ENCODE results near the gene HLF.

The HLF gene

DNA sequence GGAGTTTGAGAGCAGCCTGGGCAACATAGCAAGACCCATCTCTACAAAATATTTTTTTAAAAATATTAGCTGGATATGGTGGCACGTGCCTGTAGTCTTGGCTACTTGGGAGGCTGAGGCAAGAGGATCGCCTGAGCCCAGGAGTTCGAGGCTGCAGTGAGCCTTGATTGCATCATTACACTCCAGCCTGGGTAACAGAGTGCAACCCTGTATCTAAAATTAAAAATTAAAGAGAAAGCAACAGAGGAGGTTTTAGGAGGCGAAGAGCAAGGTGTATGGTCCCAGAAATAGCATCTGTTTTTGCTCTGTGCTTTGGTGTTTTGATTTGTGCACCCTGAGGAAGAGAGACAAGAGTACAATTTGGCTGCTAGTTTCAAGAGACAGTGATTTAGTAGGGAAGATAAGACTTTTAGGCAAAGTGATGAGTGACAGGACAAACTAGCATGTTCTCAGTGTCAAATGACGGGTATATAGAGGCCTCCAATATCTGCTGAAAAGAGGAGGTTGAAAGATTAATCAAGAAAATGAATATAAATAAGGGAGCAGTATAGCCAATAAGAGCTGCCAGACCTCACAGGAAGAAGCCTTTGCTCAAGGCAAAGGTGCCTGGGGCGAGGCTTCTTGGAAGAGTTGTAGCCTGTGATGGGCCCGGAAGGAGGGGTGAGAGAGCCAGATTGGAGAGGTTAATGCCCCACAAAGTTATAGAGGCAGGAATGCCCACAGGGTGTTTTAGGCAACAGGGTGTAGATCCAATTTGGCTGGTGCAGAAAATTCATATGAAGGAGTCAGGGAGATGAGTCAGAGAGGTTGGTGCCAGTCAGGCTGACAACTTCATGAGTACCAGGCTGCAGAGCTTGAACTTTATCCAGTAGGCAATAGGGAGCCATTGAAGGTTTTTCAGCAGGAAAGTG lies 11.4 kb downstream of the HLF start:
- no peak for DNase-seq

DNA sequence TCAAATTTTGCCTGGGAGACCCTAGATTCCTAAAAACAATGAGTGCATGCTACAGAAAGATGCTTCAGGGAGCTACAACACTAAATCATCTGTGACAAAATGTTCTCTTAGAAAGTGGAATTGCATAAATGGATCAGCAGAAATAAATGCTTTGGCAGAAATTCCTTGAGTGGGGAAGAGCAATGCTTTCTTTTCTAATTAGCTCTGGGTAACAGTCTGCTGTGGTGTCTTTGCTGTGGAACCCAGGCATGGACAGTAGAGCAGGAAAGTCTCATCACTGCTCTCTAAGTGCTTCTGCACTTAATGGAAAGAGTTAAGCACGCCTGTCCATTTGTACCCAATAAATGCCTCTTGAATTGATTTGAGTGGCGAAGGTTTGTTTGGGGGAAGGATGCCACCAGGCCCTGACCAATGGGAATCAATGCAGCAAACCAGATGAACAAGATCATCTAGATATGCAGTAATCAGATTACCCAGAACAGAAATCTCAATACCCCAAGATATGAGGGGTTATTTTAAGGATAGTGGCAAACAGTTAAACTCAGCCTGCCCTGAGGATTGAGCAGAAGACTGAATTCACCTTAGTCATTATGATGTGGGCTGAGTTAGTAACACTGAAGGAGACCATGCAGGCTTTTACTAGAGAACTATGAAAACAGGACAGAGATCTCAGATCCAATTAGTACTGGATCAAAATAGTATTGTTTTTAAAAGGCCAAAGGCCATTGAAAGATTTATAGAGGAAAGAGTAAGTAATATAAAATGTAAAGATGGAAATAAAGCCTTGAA lies 13.6 kb downstream of the HLF start:
- DNase-seq: no peak

DNA sequence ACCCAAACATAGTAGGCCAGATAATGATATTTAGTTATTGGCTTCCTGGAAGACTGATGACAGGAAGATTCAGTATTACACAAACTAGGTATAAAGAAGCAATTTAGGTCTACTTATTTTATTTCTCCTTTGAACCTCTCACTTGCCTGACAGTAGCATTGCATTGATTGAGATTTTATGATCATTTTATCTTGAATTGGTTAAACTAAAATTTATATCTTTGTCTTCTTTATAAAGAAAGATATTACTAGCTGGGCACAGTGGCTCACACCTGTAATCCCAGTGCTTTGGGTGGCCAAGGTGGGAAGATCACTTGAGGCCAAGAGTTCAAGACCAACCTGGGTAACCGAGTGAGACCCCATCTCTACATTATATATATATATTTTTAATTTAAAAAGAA lies 14.4 kb downstream of the HLF start:
- DNase-seq: no peak

DNA sequence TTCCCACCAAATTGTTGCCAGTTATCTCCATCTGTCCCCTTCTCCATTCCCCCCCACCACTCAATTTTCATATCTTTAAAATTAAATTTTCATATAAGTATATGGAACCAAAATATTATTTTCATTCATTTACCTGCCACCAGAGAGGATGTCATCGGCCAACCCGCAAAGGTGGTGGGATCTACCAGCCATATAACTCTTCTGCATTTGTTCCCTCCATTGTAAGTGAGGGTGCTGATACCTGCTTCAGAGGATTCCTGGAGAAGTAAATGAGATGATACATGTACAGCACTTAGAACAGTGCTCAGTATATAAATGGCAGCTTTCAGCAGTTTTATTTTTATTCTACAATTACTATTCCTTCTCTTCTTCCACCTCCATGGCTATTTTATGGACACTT lies 15.0 kb downstream of the HLF start:
- DNase-seq: no peak

DNA sequence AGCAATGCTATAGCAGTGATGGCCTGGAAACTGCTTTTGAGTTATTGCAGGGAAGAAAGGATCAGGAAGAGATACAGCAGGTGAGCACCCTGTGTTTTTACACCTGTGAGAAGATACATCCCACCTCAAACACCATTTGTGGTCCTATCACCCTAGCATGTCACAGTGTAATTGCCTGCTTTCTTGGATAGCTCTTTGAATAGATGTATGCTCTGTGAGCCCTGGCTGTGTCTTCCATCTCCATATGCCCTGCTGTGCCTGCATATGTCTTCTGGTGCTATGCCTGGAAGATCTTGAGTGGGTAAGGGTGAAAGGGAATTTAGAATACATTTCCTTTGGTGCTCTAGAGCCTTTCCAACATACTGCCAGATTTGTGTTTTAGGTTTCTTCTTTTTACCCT lies 15.5 kb downstream of the HLF start:
- no peak for DNase-seq

DNA sequence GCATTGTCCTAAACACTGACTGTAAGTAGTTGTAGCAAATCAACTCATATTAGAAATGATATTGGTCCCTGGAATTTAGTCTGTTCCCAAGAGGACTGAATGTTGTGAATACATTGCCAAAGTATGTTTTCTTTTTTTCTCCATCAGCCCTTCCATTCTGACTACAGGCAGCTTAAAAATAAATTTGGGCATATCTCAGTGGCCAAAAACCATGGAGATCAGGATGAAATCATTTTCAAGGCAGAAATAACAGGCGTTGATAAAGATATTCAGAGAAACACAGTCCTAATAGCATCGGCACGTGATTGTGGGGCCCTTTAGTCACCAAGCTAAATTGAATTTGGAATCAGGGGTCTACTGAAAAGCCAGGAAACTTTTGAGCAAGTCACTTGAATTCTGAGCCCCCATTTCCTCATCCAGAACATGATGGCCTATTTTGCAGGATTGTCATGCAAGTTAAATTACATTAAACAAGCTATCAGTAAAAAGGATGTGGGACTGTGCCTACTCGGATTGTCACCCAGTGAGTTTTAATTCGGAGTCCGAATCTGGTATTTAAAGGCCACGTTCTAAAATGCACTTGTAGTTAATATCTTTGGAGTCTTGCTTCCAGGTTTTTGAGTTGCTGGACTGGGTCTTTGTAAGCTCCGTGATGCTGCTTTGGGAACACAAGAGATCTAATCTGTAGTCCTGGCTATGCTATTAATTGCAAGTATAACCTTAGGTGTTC lies 17.1 kb downstream of the HLF start:
- no peak for DNase-seq

DNA sequence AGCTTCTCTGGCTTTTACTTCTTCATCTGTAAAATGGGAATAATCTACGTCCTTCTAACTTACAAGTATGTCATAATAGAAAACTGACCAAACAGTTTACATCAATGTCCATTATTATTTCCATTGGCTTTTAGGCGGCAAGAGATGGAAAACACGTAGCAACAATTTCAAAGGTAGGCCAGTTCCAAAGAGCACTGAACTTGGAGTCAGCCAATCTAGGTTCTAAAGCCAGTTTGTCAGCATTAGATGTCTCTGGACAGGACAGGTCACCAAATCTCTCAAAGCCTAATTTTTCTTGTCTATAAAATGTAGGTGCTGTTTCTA lies 17.6 kb downstream of the HLF start:
- no peak for DNase-seq

DNA sequence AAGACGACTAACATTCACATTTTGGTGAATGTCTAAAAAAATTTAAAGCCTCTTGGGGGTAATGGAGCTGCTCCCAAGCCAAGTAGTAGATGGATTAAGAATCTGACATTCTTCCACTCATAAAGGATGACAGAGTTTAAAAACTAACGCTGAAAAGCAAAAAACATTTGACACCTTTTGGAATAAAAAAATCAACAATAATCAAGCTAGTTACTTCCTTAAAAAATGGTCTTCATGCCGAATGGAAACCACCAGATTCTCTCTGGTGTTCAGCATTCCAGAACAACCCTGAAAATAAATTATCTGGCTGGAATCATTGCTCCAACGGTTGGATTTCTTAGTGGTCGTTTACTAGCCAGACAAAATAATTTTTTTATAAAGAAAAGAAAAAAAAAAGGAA lies 18.0 kb downstream of the HLF start:
- no peak for DNase-seq

DNA sequence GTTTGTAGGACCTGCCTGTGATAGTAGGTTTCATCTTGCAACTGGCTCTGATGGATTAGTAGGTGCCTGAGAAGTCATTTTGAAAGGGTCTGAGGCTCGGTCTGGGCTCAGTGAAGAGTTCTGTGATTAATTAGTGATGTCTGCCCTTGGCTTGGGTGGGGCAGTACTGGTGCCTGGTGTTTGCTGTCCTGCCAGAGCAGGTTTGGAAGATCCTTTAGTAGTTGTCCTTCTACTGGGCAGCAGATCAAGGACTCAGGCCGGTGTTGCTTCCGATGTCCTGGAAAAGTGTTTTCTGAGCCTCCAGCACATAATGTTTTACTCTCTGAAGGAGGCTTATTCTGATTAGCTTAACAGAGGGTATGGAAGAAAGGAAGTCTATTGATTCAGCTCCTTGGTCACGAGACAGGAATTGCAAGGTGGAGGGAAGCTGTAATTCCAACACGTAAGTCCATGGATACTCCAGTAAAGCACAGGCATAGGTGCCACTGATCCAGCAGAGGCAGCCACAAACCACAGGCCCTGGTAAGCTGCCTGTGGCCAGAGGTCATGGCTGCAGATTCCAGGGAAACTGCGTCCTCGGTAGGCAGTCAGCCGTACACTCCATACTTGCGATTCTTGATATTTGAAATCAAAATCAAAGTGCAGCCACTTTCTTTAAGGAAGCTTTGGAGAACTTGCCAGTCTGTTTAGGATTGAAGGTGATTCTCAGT lies 18.7 kb downstream of the HLF start:
- DNase-seq: no peak

DNA sequence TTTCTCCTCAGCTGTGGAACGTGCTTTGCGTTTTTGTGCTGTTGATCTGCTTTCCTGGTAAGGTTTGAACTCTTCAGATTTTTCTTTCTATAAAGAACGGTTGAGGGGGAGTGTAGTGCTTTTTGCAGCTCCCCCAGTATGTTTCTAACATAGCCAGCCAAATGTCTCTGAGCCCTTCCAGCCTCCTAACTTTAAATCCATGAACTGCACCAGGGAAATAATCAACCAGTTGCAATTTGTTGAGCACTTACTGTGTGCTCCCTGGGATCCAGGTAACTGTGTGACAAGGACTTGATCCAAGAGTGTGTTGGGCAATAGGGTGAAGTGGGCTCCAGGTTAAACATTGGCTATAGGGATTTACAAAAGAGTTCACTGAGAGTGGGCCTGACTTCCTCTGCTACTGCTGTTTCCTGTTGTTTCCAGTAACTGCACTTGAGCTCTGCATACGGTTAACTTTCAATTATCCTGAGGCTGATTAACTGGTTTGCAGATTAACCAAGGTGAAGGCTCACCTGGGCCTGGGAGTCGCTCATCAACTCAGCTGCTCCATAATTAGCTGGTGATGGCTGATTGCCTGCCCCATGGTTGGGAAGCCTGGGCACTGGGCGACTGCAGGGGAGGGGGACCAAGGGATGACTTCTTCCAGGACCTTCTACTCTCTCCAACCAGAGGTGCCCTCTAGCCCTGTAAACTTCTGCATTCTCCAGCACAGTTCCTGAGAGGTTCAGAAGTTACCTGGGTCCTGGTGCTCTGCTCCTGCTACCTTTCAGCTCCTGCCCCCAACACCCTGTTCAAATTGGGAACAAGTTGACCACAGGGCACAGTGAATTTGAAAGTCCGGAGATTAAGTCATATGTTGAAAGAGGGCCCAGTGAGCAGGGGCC lies 19.5 kb downstream of the HLF start:
- no peak for DNase-seq

DNA sequence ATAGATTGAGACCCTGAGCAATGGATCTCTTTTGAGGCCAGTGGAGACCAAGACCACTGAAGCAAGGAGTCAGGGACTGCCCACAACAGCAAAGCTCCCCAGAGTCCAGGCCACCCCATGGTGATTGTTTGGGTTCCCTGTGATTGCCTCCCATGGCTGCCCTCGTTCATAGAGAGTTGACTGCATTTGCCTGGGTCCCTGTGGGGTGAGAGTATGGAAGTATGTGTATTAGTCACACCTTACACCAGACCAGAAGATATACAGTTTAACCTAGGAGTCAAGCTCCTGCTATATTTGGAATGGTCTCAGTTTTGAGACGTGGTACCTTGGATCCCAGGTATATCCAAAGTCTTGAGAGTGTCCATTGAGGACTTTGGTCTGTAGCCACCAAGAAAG lies 20.2 kb downstream of the HLF start:
- DNase-seq: no peak

DNA sequence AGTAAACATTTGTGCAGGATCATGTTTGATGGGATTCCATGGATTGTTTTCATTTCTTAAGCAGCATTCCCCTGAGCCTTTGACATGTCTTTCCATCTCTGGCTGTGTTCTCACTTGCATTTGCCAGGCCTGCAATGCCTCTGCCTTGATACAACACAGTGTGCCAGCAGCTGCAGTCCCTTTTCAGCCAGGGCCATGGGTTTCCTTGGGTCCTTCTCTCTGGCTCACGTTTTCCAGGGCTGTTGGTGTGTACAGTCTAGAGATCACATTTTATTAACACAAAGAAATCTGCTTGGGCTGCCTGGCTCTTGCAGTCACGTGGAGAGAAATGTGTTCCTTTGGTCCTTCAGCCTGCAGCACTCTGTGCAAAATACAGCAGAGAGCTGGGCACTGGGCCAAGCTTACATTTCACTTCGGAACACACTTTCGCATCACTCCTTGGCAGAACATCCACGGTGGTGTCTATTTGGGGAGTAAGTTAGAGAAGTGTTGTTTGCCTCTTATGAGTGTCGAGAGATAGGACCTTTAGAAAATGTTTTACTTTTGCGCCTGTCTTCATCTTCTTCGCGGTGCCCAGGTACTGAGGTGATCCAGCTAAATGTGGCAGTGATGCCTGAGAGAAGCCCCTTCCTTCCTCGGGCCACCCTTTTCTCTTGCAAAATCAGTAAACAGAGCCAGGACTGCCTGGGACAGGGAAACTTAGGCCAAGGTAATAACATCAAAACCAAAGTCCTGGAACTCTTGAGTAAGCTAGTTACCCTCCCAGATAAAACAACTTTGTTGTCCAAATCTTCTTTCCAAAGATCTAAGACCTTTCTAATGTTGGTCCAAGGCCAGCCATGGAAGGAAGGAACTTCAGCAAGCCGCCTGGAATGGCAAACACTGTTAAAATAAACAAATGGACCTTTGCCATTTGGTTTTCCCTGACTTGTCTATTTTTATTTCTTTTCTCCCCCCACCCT lies 20.9 kb downstream of the HLF start:
- no peak for DNase-seq

DNA sequence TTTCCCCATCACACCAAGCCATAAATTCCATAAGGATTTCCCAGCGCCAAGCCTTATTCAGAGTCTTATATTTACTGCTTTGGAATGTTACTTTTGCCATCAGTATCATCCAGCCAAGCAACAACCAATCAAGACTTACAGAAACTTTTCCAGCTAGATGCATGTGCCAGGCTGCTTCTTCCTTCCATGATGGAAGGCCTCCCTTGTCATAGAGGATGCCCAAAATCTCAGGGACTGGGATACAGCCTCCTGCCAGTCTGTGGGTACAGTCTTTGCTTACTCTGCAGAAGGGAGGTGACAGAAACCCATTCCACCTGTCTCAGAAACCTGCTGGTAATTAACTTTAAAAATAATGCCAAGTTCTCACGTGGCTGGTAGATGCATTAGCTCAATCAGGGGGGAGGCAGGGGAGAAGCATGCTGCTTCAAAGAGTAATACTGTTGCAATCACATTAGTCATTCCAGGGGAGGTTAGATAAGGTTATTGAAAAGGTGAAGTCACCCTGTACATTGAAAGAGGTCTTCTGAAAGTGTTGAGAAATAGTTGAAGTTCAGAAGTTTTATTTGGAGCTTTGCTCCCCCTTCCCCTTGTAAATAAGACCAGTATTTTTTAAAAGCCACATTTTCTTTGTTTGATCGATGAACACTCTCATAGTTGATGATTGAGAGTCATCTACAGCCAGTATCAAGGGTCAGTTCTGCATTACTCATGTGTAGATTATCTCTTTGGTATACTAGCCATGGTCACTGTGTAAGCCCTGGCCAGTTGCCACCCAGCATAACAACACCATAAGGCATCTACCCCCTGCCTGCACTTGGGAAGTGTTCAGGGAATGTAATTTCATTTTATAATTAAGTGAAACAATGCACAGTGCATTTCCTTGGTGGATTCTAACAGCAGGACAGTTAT lies 22.2 kb downstream of the HLF start:
- no peak for DNase-seq

DNA sequence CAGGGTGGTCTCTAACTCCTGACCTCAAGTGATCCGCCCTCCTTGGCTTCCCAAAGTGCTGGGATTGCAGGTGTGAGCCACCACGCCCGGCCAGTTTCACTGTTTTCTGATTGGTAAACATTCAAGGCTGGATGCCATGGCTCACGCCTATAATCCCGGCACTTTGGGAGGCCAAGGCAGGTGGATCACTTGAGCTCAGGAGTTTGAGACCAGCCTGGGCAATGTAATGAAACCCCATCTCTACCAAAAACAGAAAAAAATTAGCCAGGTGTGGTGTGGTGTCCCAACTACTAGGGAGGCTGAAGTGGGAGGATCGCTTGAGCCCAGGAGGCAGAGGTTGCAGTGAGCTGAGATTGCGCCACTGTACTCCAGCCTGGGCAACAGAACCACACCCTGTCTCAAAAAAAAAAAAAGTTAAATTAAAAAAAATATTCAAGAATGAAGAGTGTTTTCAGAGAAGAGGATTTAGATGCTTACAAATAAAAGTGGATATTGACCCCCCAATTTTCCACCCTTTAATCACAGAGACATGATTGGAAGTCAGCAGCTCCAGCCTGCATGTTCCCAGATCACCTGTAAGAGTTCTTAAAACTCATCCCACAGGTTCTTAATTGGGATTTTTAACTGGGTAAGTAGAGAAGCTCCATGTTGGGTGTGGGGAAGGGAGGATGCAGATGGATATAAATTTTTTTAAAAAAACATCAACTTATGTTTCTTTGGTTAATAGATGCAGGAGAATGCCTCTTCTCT lies 23.8 kb downstream of the HLF start:
- DNase-seq: no peak

DNA sequence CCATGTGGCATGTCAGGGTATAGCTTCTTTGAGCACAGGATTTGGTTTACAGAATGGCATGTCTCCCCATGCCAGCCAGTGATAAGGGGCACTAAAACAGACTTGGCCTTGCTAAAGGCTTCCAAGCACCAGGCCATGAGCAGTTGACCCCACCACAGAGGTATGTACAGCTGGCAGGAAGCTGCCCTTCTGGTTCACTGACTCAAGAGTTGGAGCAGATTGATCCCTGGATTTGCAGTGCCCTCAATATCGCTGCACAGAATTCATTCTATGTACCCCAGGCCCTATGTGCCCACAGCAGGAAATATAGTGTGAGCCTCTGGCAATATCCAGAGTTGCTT lies 24.3 kb downstream of the HLF start:
- DNase-seq: no peak

DNA sequence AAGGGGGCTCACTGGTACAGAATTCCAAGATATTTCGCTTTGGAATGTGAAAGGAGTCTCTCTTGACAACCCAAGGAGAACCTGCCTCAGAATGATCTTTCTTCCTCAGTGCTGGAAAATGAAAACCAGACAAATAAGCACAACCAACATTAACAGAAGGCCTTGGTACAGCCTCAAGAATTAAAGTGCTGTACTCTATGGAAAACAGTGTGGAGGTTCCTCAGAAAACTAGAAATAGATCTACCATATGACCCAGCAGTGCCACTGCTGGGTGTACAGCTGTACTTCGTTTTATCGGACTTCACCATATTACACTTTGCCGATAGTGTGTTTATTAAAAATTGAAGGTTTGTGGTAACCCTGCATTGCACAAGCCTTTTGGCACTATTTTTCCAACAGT lies 25.2 kb downstream of the HLF start:
- no peak for DNase-seq

DNA sequence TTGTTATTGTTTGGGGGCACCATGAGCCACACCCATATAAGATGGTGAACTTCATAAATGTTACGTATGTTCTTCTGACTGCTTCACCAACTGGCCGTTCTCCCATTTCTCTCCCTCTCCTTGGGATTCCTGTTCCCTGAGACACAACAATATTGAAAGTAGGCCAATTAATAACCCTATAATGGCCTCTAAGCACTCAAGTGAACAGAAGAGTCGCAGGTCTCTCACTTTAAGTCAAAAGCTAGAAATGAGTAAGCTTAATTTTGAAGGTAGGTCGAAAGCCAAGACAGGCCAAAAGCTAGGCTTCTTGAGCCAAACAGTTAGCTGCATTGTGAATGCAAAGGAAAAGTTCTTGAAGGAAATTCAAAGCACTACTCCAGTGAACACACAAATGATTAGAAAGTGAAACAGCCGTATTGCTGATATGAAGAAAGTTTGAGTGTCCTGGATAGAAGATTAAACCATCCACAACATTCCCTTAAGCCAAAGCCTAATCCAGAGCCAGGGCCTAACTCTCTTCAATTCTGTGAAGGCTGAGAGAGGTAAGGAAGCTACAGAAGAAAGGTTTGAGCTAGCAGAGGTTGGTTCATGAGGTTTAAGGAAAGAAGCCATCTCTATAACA lies 25.8 kb downstream of the HLF start:
- DNase-seq: no peak

DNA sequence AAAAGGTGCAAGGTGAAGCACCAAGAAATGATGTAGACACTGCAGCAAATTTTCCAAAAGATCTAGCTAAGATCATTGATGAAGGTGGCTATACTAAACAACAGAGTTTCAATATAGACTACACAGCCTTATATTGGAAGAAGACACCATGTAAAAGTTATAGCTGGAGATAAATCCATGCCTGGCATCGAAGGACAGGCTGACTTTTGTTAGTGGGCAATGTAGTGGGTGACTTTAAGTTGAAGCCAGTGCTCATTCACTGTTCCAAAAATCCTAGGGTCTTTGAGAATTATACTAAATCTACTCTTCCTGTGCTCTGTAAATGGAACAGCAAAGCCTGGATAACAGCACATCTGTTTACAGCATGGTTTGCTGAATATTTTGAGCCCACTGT lies 26.4 kb downstream of the HLF start:
- DNase-seq: no peak

DNA sequence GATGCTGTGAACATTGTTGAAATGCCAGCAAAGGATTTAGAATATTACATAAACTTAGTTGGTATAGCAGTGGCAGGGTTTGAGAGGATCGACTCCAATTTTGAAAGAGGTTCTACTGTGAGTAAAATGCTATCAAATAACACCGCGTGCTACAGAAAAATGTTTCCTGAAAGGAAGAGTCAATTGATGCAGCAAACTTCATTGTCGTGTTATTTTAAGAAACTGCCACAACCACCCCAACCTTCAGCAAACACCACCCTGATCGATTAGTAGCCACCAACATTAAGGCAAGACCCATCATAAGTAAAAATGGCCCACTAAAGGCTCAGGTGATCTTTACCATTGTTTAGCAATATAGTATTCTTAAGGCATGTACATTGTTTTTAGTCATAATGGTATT lies 27.3 kb downstream of the HLF start:
- DNase-seq: no peak

Measured in suppressor macrophage treated with lipopolysaccharide for 1 hour (primary cell).